HCT116 (cell line): Measurements from ENCODE around the gene GOLGA6L7.

Experiments used
- EGR1 ChIP-seq: IDR thresholded peaks from 2 replicates; pipeline ENCODE4 v1.6.1; 2012; ENCODE audit warnings: low read depth
- EZH2 ChIP-seq: fragments of 200-600 bp; sonication (generic); IDR thresholded peaks from 2 replicates; pipeline ENCODE4 v1.6.1; 2017; ENCODE audit warnings: antibody characterized with exemption, mixed run types
- POLR2A ChIP-seq: IDR thresholded peaks from 2 replicates; pipeline ENCODE4 v1.7.0; 2011; ENCODE audit warnings: borderline replicate concordance; ENCODE audit not compliant: insufficient read depth, insufficient read length; ENCODE audit errors: extremely low read depth
- SIN3A ChIP-seq: IDR thresholded peaks from 2 replicates; pipeline ENCODE4 v1.6.1; 2012; ENCODE audit warnings: low read depth
- SRF ChIP-seq: IDR thresholded peaks from 2 replicates; pipeline ENCODE4 v1.6.1; 2012; ENCODE audit warnings: low read depth
- TCF7L2 ChIP-seq: IDR thresholded peaks from 2 replicates; pipeline ENCODE4 v1.7.0; 2011; ENCODE audit warnings: borderline replicate concordance, inconsistent platforms; ENCODE audit not compliant: insufficient read depth, insufficient read length; ENCODE audit errors: extremely low read depth
- ZNF274 ChIP-seq: fragments of 200-500 bp; sonication (Bioruptor generic); IDR thresholded peaks from 2 replicates; pipeline ENCODE4 v1.6.1; 2014; ENCODE audit warnings: mild to moderate bottlenecking, low read depth, low read length, inconsistent platforms
- TF ChIP-seq, protein P1 (sequence below), 3 experiments: fragments of 200-600 bp in 1 of 3; sonication (generic) in 1 of 3; IDR thresholded peaks in 2 of 3; conservative IDR thresholded peaks in 1 of 3; 2 replicates each; pipeline ENCODE4 v1.5.1; 2012 to 2017; ENCODE audit warnings: low read depth in 2 of 3, low read length in 2 of 3, antibody characterized with exemption in 1 of 3, borderline replicate concordance in 1 of 3, control low read depth in 1 of 3, mild to moderate bottlenecking in 1 of 3, mixed read lengths in 1 of 3, mixed run types in 1 of 3, moderate library complexity in 1 of 3; ENCODE audit not compliant: insufficient read depth in 1 of 3

DNA sequence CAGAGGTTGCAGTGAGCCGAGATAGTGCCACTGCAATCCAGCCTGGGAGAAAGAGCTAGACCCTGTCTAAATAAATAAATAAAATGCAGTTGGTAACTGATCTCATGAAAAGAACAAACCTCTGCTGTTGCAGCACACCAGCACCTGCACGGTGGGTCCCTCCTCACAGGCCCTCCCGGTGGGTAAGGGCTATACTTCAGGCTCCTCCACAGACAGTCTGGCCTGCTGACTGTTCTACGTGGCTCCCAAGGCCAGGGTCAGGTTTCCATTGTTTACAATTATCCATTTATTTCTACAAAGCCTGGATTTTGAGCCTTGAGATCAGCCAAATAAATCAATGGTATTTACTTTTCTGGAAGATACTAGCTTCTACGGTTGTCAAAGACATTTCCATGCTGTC, 32.2 kb upstream of the GOLGA6L7 start:
- TF ChIP-seq TCF7L2, result no peak
- TF ChIP-seq, protein P1, sequence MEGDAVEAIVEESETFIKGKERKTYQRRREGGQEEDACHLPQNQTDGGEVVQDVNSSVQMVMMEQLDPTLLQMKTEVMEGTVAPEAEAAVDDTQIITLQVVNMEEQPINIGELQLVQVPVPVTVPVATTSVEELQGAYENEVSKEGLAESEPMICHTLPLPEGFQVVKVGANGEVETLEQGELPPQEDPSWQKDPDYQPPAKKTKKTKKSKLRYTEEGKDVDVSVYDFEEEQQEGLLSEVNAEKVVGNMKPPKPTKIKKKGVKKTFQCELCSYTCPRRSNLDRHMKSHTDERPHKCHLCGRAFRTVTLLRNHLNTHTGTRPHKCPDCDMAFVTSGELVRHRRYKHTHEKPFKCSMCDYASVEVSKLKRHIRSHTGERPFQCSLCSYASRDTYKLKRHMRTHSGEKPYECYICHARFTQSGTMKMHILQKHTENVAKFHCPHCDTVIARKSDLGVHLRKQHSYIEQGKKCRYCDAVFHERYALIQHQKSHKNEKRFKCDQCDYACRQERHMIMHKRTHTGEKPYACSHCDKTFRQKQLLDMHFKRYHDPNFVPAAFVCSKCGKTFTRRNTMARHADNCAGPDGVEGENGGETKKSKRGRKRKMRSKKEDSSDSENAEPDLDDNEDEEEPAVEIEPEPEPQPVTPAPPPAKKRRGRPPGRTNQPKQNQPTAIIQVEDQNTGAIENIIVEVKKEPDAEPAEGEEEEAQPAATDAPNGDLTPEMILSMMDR (IDR thresholded peaks at IDR 0.05 in 2 of 3, conservative IDR thresholded peaks at IDR 0.05 in 1 of 3; ENCODE audit: borderline replicate concordance in 1 of 3, insufficient read depth in 1 of 3, low read depth in 2 of 3, low read length in 2 of 3), result no peak
- TF ChIP-seq EGR1, result no peak
- no peak for TF ChIP-seq ZNF274
- no peak for TF ChIP-seq SRF
- TF ChIP-seq POLR2A, result no peak
- TF ChIP-seq EZH2, result no peak
- TF ChIP-seq SIN3A, result no peak
